Esophagus muscularis mucosa (tissue), 4 donors: ENCODE measurements around the gene UMODL1. TPM values are rescaled to one million over a fixed set of nuclear protein-coding genes. Genes with fewer than 3 reads are reported as not detected.
A peak's percentile ranks its signal among the peaks of the same experiment; 100 is the strongest.
"Not testable (repeated sequence)": the region's sequence is repeated elsewhere in the genome, so short reads cannot be mapped to it uniquely, and the experiment has no call there.

Experiments used
- DNase-seq: peaks from one replicate; pipeline ENCODE4 v3.0.0-alpha.2; 2017; ENCODE audit errors: extremely low spot score
- H3K27ac ChIP-seq, 4 donors: fragments of 200-600 bp; sonication (generic); replicated peaks in 1 of 4; 1 replicate in 3 of 4; 2 replicates in 1 of 4; pipeline ENCODE4 v1.5.1; 2016 to 2019; ENCODE audit warnings: mild to moderate bottlenecking in 1 of 4
- H3K27me3 ChIP-seq, 4 donors: fragments of 200-600 bp; sonication (generic); one replicate each; pipeline versions ENCODE4 v1.5.1 to v1.6.0; 2016 to 2019
- H3K36me3 ChIP-seq, 4 donors: fragments of 200-600 bp; sonication (generic); one replicate each; pipeline ENCODE4 v1.5.1; 2016 to 2019
- H3K4me1 ChIP-seq, 4 donors: fragments of 200-600 bp; sonication (generic); one replicate each; pipeline ENCODE4 v1.5.1; 2016 to 2019
- H3K4me3 ChIP-seq, 4 donors: fragments of 200-600 bp; sonication (generic); 1 replicate in 2 of 4; 2 replicates in 2 of 4; pipeline ENCODE4 v1.5.1; 2016 to 2019; ENCODE audit warnings: mild to moderate bottlenecking in 4 of 4, moderate library complexity in 1 of 4
- H3K9me3 ChIP-seq, 4 donors: fragments of 200-600 bp; sonication (generic); 1 replicate in 3 of 4; 2 replicates in 1 of 4; pipeline ENCODE4 v1.5.1; 2016 to 2019
- EP300 ChIP-seq: sonication (generic); formaldehyde crosslinking; IDR thresholded peaks from one replicate; pipeline ENCODE4 v1.6.1; 2017; ENCODE audit warnings: antibody characterized with exemption
- POLR2A ChIP-seq: fragments of 450-650 bp; IDR thresholded peaks from one replicate; pipeline ENCODE4 v1.6.1; 2017; ENCODE audit warnings: antibody characterized with exemption, moderate library complexity, mild to moderate bottlenecking, low read depth
- POLR2AphosphoS5 ChIP-seq, 2 donors: sonication (generic); formaldehyde crosslinking; IDR thresholded peaks; one replicate each; pipeline ENCODE4 v1.6.1; 2017; ENCODE audit warnings: antibody characterized with exemption in 2 of 2
- WGBS: methylation state at CpG from one replicate; pipeline ENCODE4 v1.1.5; 2018; 5-methylcytosine and 5-hydroxymethylcytosine counted together
- intact Hi-C: fragments of 100-400 bp; cut with DNase I; formaldehyde crosslinking; loops from one replicate; pipeline ENCODE4 v1.15.1; 2023
- total RNA-seq, 4 donors: library from RNA; depleted of rRNA; stranded (reverse); fragments of >200 nt; gene quantifications; one replicate each; pipeline versions ENCODE4 v1.1.0 to v1.2.1, GENCODE V29; 2016
- TF ChIP-seq, protein P1 (sequence below), 3 experiments: fragments of 200-600 bp in 2 of 3; fragments of 450-650 bp in 1 of 3; sonication (generic) in 2 of 3; IDR thresholded peaks; one replicate each; pipeline ENCODE4 v1.5.1; 2017 to 2019; ENCODE audit warnings: antibody characterized with exemption in 3 of 3, mild to moderate bottlenecking in 2 of 3, moderate library complexity in 1 of 3

UMODL1 gene
- total RNA-seq, 4 donors from 2014 or later: 0.13 TPM; not detected in 3

DNA sequence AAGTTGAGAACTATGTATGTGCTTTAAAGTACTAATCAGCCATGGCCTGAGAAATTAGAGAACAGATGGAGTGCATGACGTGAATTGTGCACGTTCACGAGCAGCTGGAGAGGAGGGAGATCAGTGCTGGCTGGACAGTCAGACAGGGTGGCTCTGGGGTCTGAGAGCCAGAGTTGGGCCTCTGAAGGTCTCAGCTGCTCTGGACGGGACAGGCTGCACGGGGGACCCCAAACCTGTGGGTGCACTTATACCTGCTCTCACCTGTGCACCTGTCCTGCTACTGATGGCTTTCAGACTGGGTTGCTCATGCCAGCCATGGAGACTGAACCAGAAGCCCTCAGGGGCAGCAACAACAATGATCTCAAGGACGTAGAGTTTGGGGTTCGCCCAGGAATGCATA, 43.5 kb downstream of the UMODL1 start:
- DNase-seq: no peak
- Histone ChIP-seq H3K27ac (no peak overlapping the region), H3K9me3 (no peaks in the 10 kb centered on the region), H3K27me3 (peaks cover 0 to 67% (median 5%) of the 10 kb centered on the region in 4 donors), H3K4me3 (no peak overlapping the region), H3K4me1 (peaks cover 8 to 19% (median 11%) of the 10 kb centered on the region in 4 donors), H3K36me3 (no peaks in the 10 kb centered on the region)
- WGBS: 69% methylated on average over 5 of the region's 7 CpGs
- TF ChIP-seq POLR2AphosphoS5 (IDR thresholded peaks at IDR 0.05) (no peak), POLR2A (no peak), EP300 (no peak)
- TF ChIP-seq, protein P1, sequence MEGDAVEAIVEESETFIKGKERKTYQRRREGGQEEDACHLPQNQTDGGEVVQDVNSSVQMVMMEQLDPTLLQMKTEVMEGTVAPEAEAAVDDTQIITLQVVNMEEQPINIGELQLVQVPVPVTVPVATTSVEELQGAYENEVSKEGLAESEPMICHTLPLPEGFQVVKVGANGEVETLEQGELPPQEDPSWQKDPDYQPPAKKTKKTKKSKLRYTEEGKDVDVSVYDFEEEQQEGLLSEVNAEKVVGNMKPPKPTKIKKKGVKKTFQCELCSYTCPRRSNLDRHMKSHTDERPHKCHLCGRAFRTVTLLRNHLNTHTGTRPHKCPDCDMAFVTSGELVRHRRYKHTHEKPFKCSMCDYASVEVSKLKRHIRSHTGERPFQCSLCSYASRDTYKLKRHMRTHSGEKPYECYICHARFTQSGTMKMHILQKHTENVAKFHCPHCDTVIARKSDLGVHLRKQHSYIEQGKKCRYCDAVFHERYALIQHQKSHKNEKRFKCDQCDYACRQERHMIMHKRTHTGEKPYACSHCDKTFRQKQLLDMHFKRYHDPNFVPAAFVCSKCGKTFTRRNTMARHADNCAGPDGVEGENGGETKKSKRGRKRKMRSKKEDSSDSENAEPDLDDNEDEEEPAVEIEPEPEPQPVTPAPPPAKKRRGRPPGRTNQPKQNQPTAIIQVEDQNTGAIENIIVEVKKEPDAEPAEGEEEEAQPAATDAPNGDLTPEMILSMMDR (IDR thresholded peaks at IDR 0.05): no peak
- intact Hi-C loops: loop anchor here (5.0 to 10.0 kb wide), 2 partner anchors 107 to 180 kb away; no protein-coding TSS in a partner anchor

DNA sequence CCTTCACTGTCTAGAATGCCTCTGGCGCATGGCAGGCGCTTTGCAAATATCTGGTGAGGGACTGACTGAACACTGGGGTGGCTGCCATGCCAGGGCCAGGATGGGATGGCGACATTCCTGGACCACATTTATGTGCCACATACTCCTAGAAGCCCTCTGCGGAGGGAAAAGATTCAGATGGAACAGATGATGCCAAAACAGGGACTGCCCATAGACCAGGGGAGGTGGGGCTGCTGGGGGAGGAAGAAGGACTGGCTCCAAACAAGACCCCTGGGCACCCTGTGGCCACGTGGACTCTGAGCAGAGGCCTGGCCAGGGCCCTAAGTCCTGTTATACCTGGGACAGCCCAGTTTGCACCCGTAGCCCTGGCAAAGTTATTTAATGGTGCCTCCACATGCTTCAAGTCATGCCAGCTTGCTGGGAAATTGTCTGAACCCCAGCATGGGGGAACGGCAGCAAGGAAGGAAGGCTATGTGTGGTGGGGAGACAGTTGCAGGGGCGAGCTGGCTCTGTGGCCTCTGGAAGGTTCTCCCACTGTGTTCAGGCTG, 44.1 kb downstream of the UMODL1 start:
- no peak for DNase-seq
- Histone ChIP-seq H3K4me3 (no peak overlapping the region), H3K27me3 (peaks cover 0 to 67% (median 5%) of the 10 kb centered on the region in 4 donors), H3K27ac (no peak overlapping the region), H3K4me1 (peaks cover 8 to 19% (median 11%) of the 10 kb centered on the region in 4 donors), H3K9me3 (no peaks in the 10 kb centered on the region), H3K36me3 (no peaks in the 10 kb centered on the region)
- intact Hi-C loops: loop anchor here (5.0 to 10.0 kb wide), 2 partner anchors 108 to 180 kb away; no protein-coding TSS in a partner anchor
- TF ChIP-seq POLR2AphosphoS5 (IDR thresholded peaks at IDR 0.05) (no peak), POLR2A (no peak), EP300 (no peak)
- TF ChIP-seq, protein P1 (IDR thresholded peaks at IDR 0.05): no peak
- WGBS: 81% methylated on average over 5 of the region's 8 CpGs

DNA sequence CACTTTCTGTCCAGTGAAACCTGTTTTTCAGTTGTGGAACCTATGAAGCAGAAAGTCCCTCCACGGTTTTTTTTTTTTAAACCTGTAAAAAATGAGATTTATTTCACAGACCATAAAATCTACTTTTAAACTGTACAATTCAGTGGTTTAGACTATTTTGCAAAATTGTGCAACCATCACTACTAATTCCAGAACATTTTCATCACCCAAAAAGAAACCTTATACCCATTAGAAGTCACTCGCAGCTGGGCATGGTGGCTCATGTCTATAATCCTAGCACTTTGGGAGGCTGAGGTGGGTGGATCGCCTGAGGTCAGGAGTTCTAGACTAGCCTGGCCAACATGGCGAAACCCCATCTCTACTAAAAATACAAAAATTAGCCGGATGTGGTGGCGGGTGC, 45.4 kb downstream of the UMODL1 start:
- H3K4me3 ChIP-seq, DNase-seq, H3K9me3 ChIP-seq, H3K27ac ChIP-seq, H3K36me3 ChIP-seq: not testable (repeated sequence)
- Histone ChIP-seq H3K4me1 (peaks cover 8 to 19% (median 11%) of the 10 kb centered on the region in 4 donors), H3K27me3 (peaks cover 0 to 75% (median 6%) of the 10 kb centered on the region in 4 donors)
- intact Hi-C loops: loop anchor here (5.0 to 10.0 kb wide), 2 partner anchors 109 to 182 kb away; no protein-coding TSS in a partner anchor
- 75% methylated on average over 6 of the region's 6 CpGs for WGBS

DNA sequence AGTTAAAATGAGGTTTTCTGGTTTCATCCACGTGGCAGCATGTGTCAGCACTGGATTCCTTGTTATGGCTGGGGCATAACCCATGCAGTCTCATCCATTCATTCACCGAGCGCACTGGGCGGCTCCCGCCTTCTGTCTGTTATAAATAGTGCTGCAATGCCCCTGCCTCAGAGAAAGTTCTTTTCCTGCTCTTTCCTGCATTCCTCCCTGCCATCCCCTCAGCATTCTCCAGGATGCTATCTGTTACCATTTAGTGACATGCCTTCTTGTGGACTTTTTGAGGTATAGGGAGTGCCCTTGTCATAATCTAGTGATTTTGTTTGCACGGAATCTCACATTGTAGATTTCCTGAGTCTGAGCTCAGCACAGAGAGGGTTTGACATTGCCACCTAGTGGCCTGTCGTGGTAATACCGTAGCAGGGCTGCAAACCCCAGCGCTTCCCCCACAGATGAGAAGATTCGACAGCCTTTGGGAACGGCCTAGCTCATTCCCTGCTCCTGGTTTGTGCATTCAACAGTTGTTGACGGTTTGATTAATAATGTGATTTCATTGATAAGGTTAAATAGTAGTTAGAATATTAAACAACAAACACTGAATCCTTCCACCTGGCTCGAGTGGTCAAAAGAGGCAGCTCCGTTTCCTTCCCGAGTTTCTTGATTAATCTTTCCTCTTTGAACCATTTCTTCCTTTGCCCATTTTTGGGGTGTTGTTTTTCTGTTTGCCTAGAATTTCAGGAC, 46.3 kb downstream of the UMODL1 start:
- 16% methylated on average over 15 of the region's 15 CpGs for WGBS
- Histone ChIP-seq H3K36me3 (no peaks in the 10 kb centered on the region), H3K4me1 (peaks cover 8 to 19% (median 11%) of the 10 kb centered on the region in 4 donors), H3K4me3 (peak overlapping the region in 1 of 4 donors; percentile 17), H3K27me3 (peaks cover 0 to 75% (median 9%) of the 10 kb centered on the region in 4 donors), H3K9me3 (no peaks in the 10 kb centered on the region), H3K27ac (no peak overlapping the region)
- TF ChIP-seq EP300 (no peak), POLR2A (no peak), POLR2AphosphoS5 (IDR thresholded peaks at IDR 0.05) (peak in 1 of 2 donors; percentile 40)
- TF ChIP-seq, protein P1 (IDR thresholded peaks at IDR 0.05): peak; percentile 92 to 99 (median 94)
- intact Hi-C loops: loop anchor here (5.0 to 10.0 kb wide), 2 partner anchors 110 to 183 kb away; no protein-coding TSS in a partner anchor
- DNase-seq: no peak
